Measurements from ENCODE around the gene GJA3. TPM values are rescaled to one million over a fixed set of nuclear protein-coding genes. Genes with fewer than 3 reads are reported as not detected.

The GJA3 gene
- under 1 TPM in 1 of 2 experiments, not detected in 1; 0.05 TPM for total RNA-seq

DNA sequence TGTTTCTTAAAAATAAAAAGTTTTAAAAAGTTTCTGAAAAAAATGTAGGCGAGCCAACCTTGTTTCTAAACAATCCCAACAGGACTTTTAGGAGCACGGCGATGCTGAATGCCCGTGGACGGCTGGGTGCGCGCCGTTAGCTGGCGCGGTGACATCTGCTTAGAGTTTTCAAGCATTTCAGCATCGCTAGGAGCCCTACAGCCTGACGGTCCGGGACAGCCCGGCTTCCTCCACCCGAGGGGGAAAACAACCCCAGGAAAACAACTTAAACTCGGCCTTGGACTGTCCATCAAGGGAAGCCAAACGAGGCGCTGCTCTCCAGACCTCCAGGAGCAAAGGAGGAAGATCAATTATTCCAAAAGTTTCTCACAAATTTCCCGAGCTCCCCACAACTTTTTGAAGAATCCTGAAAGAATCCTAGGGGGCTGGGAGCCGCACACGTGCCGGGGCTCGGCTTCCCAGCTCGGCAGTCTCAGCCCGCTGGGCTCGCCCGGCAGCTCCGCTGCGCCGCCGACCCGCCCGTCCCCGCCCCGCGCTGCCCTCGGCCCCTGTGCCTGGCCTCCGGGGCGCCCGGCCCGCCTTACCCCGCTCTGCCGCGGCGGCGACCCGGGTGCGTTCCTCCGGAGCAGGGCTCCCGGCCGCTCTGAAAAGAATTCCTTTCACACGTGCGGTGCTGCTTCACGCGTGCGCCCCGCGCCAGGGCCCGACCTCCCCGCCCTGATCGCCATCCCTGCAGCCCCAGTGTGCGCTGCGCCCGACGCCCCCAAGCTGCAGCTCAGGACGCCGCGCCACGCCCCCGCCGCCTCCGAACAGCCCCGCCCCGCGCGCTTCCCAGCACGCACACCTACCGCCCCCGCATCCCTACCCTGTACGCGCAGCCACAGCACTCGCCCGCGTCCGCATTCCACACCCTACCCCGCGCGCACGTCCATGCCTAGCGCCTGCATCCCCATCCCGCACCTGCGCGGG is at the start of gene GJA3:
Gene GJA3, minus strand, starts transcription at position 747 of the 969 bp plus-strand sequence. CDS start 17,764 bp downstream, outside the sequence.

DNA sequence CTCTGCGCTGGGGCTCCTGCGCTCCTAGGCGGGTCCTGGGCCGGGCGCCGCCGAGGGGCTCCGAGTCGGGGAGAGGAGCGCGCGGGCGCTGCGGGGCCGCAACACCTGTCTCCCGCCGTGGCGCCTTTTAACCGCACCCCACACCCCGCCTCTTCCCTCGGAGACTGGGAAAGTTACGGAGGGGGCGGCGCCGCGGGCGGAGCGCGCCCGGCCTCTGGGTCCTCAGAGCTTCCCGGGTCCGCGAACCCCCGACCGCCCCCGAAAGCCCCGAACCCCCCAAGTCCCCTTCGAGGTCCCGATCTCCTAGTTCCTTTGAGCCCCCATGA is 31.9 kb upstream of the GJA3 start, which contains the start of gene GJB2:
Gene GJB2, minus strand, starts transcription at position 103 of the 326 bp plus-strand sequence. CDS start 3,357 bp downstream, outside the sequence.

Other genes with a start within 250 kb of the GJA3 start
- 10 to 100 TPM; 52.5 to 55.3 TPM for gene ZMYM2, start 202.3 kb downstream of the GJA3 start, total RNA-seq
- 1 to 10 TPM; 1.8 TPM for gene GJB2, start 31.9 kb upstream of the GJA3 start, total RNA-seq
- 1 to 10 TPM; 5.6 to 7.0 TPM for gene GJB6, start 71.3 kb upstream of the GJA3 start, total RNA-seq